Hepatocyte (in vitro differentiated cells): ENCODE results near the gene ZNF26. TPM values are rescaled to one million over a fixed set of nuclear protein-coding genes. Genes with fewer than 3 reads are reported as not detected.

Experiments
- DNase-seq: peaks from one replicate; pipeline ENCODE4 v3.0.0-alpha.2; 2016; ENCODE audit warnings: low spot score
- H2AFZ ChIP-seq: fragments of 200-600 bp; sonication (generic); 2 replicates; pipeline ENCODE4 v1.6.0; 2016; ENCODE audit warnings: antibody characterized with exemption, mild to moderate bottlenecking
- H3K27ac ChIP-seq: fragments of 200-600 bp; sonication (generic); 2 replicates; pipeline ENCODE4 v1.5.1; 2016; ENCODE audit warnings: mild to moderate bottlenecking
- H3K27me3 ChIP-seq: fragments of 200-600 bp; sonication (generic); 2 replicates; pipeline ENCODE4 v1.6.1; 2016
- H3K36me3 ChIP-seq: fragments of 200-600 bp; sonication (generic); replicated peaks from 2 replicates; pipeline ENCODE4 v1.5.1; 2016; ENCODE audit warnings: low read depth; ENCODE audit not compliant: insufficient read depth
- H3K4me1 ChIP-seq: fragments of 200-600 bp; sonication (generic); 2 replicates; pipeline ENCODE4 v1.5.1; 2016; ENCODE audit warnings: mild to moderate bottlenecking, moderate library complexity; ENCODE audit not compliant: insufficient read depth
- H3K4me2 ChIP-seq: fragments of 200-600 bp; sonication (generic); 2 replicates; pipeline ENCODE4 v1.6.0; 2016
- H3K4me3 ChIP-seq: fragments of 200-600 bp; sonication (generic); 2 replicates; pipeline ENCODE4 v1.5.1; 2016; ENCODE audit warnings: mild to moderate bottlenecking
- H3K79me2 ChIP-seq: fragments of 200-600 bp; sonication (generic); 2 replicates; pipeline ENCODE4 v1.6.0; 2017; ENCODE audit warnings: mild to moderate bottlenecking
- H3K9me2 ChIP-seq: fragments of 200-600 bp; sonication (generic); replicated peaks from 2 replicates; pipeline ENCODE4 v1.6.0; 2017; ENCODE audit warnings: mild to moderate bottlenecking; ENCODE audit not compliant: insufficient read depth
- H3K9me3 ChIP-seq: fragments of 200-600 bp; sonication (generic); 2 replicates; pipeline ENCODE4 v1.5.1; 2016; ENCODE audit warnings: low read depth, mild to moderate bottlenecking
- H4K20me1 ChIP-seq: fragments of 200-600 bp; sonication (generic); 2 replicates; pipeline ENCODE4 v1.6.0; 2016; ENCODE audit warnings: mild to moderate bottlenecking; ENCODE audit not compliant: insufficient read depth, poor library complexity, severe bottlenecking
- CTCF ChIP-seq: fragments of 200-600 bp; sonication (generic); IDR thresholded peaks from 2 replicates; pipeline ENCODE4 v1.5.1; 2016; ENCODE audit warnings: antibody characterized with exemption, mild to moderate bottlenecking; ENCODE audit not compliant: poor library complexity
- EZH2 ChIP-seq: fragments of 200-600 bp; sonication (generic); IDR thresholded peaks from 2 replicates; pipeline ENCODE4 v1.6.1; 2016; ENCODE audit warnings: antibody characterized with exemption, mild to moderate bottlenecking, borderline replicate concordance
- EZH2phosphoT487 ChIP-seq: fragments of 200-600 bp; sonication (generic); IDR thresholded peaks from one replicate; pipeline ENCODE4 v1.6.1; 2018; ENCODE audit warnings: antibody characterized with exemption, mild to moderate bottlenecking, low read depth, moderate library complexity; ENCODE audit not compliant: unreplicated experiment, severe bottlenecking
- WGBS: methylation state at CpG from one replicate; pipeline ENCODE4 v1.1.6; 2016; ENCODE audit warnings: low lambda C conversion rate; ENCODE audit errors: missing lambda C conversion rate; 5-methylcytosine and 5-hydroxymethylcytosine counted together
- polyA plus RNA-seq: library from polyadenylated mRNA; unstranded; fragments of >200 nt; fragmentation: Nextera tagmentation; extraction: Ambion mirVana; gene quantifications from 2 replicates; pipeline ENCODE4 v1.2.1, GENCODE V29; 2016
- total RNA-seq: library from RNA; depleted of rRNA; stranded (reverse); fragments of >200 nt; gene quantifications from 2 replicates; pipeline ENCODE4 v1.2.3, GENCODE V29; 2014

The ZNF26 gene
- total and polyA plus RNA-seq, 2 experiments from 2014 or later, result 5.3 to 15.2 TPM

- Histone ChIP-seq H2AFZ (no peak overlapping the region), H3K79me2 (peaks cover 15% of the 10 kb centered on the region), H3K4me3 (no peak overlapping the region), H3K9me3 (peaks cover 42% of the 10 kb centered on the region), H3K4me2 (no peak overlapping the region), H3K4me1 (no peaks in the 10 kb centered on the region), H3K27ac (no peak overlapping the region), H4K20me1 (no peaks in the 10 kb centered on the region), H3K9me2 (no peaks in the 10 kb centered on the region), H3K36me3 (peaks cover 3% of the 10 kb centered on the region), H3K27me3 (no peaks in the 10 kb centered on the region)
- TF ChIP-seq CTCF, result no peak
- TF ChIP-seq EZH2phosphoT487, result no peak
- no peak for TF ChIP-seq EZH2
- DNase-seq, result no peak
- 99% methylated on average over 9 of the region's 9 CpGs for WGBS
These were observed 40.4 kb upstream of the ZNF26 start for GRCh38 chr12:132945806-132946205.

GRCh38 chr12:132946246-132946820, 39.8 kb upstream of the ZNF26 start:
- Histone ChIP-seq H4K20me1 (no peaks in the 10 kb centered on the region), H3K9me2 (no peaks in the 10 kb centered on the region), H3K4me3 (no peak overlapping the region), H3K4me2 (no peak overlapping the region), H3K4me1 (no peaks in the 10 kb centered on the region), H3K79me2 (peaks cover 20% of the 10 kb centered on the region), H3K27me3 (no peaks in the 10 kb centered on the region), H3K36me3 (peaks cover 3% of the 10 kb centered on the region), H2AFZ (no peak overlapping the region), H3K9me3 (peaks cover 47% of the 10 kb centered on the region), H3K27ac (no peak overlapping the region)
- 89% methylated on average over 8 of the region's 8 CpGs for WGBS
- TF ChIP-seq EZH2phosphoT487 (no peak), CTCF (no peak), EZH2 (no peak)
- DNase-seq, result no peak

GRCh38 chr12:132948146-132949066, 37.8 kb upstream of the ZNF26 start:
- 96% methylated on average over 29 of the region's 29 CpGs for WGBS
- no peaks in the 10 kb centered on the region for H3K36me3 ChIP-seq

More at GRCh38 chr12:132948146-132949066, 37.8 kb upstream of the ZNF26 start:
- Histone ChIP-seq H3K4me3 (no peak overlapping the region), H2AFZ (no peak overlapping the region), H3K9me3 (peaks cover 49% of the 10 kb centered on the region), H3K4me1 (no peaks in the 10 kb centered on the region), H3K4me2 (no peak overlapping the region), H3K9me2 (no peaks in the 10 kb centered on the region), H3K79me2 (peaks cover 40% of the 10 kb centered on the region), H3K27me3 (no peaks in the 10 kb centered on the region), H3K27ac (no peak overlapping the region), H4K20me1 (no peaks in the 10 kb centered on the region)
- TF ChIP-seq CTCF, result no peak
- no peak for TF ChIP-seq EZH2phosphoT487
- no peak for TF ChIP-seq EZH2
- no peak for DNase-seq
